Heart left ventricle (tissue), 16 donors: ENCODE results near the gene STC2. TPM values are rescaled to one million over a fixed set of nuclear protein-coding genes. Genes with fewer than 3 reads are reported as not detected.
A peak's percentile ranks its signal among the peaks of the same experiment; 100 is the strongest.

Experiments used
- ATAC-seq, 4 donors: fragments of 200-7000 bp; cut with Tn5 transposase; one replicate each; pipeline ENCODE4 v1.9.1; 2020 to 2022; ENCODE audit warnings: moderate library complexity in 4 of 4, mild to moderate bottlenecking in 3 of 4, moderate number of reproducible peaks in 1 of 4
- DNase-seq, 5 donors: peaks; one replicate each; pipeline ENCODE4 v3.0.0-alpha.2; 2020
- H3K27ac ChIP-seq, 12 donors: fragments of 200-600 bp; sonication (generic) in 4 of 12; one replicate each; pipeline versions ENCODE4 v1.5.0 to v1.8.0; 2016 to 2022; ENCODE audit warnings: mild to moderate bottlenecking in 2 of 12
- H3K27me3 ChIP-seq, 9 donors: fragments of 200-600 bp; sonication (generic) in 2 of 9; one replicate each; pipeline versions ENCODE4 v1.5.1 to v1.8.0; 2016 to 2022; ENCODE audit warnings: mild to moderate bottlenecking in 3 of 9
- H3K36me3 ChIP-seq, 9 donors: fragments of 200-600 bp; sonication (generic) in 2 of 9; one replicate each; pipeline versions ENCODE4 v1.5.0 to v1.8.0; 2018 to 2022; ENCODE audit warnings: mild to moderate bottlenecking in 2 of 9
- H3K4me1 ChIP-seq, 12 donors: fragments of 200-600 bp; sonication (generic) in 4 of 12; one replicate each; pipeline versions ENCODE4 v1.5.0 to v1.8.0; 2016 to 2022; ENCODE audit warnings: mild to moderate bottlenecking in 3 of 12
- H3K4me3 ChIP-seq, 12 donors: fragments of 200-600 bp; sonication (generic) in 4 of 12; one replicate each; pipeline versions ENCODE4 v1.5.0 to v1.8.0; 2017 to 2022; ENCODE audit warnings: mild to moderate bottlenecking in 9 of 12, moderate library complexity in 4 of 12
- H3K9me3 ChIP-seq, 12 donors: fragments of 200-600 bp; sonication (generic) in 4 of 12; one replicate each; pipeline versions ENCODE4 v1.5.0 to v1.8.0; 2016 to 2022; ENCODE audit warnings: mild to moderate bottlenecking in 1 of 12
- POLR2A ChIP-seq, 2 donors: fragments of 450-650 bp; IDR thresholded peaks; one replicate each; pipeline ENCODE4 v1.6.1; 2017; ENCODE audit warnings: antibody characterized with exemption in 2 of 2, mild to moderate bottlenecking in 2 of 2, moderate library complexity in 2 of 2
- WGBS, 4 donors: extraction: QIAGEN DNeasy Blood & Tissue Kit in 2 of 4; methylation state at CpG; one replicate each; pipeline versions ENCODE4 v1.1.5 to v1.1.7; 2013 to 2018; 5-methylcytosine and 5-hydroxymethylcytosine counted together
- intact Hi-C, 10 donors: fragments of 100-400 bp; cut with DNase I; formaldehyde crosslinking; loops; one replicate each; pipeline versions ENCODE4 v1.11.1 to v1.14.2; 2022
- polyA plus RNA-seq, 2 donors: library from polyadenylated mRNA; stranded (reverse); fragments of 200-250 nt; gene quantifications; one replicate each; pipeline ENCODE4 v1.2.3, GENCODE V29; 2013
- total RNA-seq, 9 donors: library from RNA; depleted of rRNA in 2 of 9; stranded (reverse); fragments of >200 nt in 2 of 9; fragmentation: NEBNext Ultra II Directional in 3 of 9; extraction: Animal tissue kit (Norgen Biotek cat#: 25700) in 3 of 9; gene quantifications; one replicate each; pipeline versions ENCODE4 v1.1.0 to v1.2.4, GENCODE V29; 2016 to 2023
- TF ChIP-seq, protein P1 (sequence below), 12 donors: fragments of 200-600 bp; sonication (generic) in 4 of 12; IDR thresholded peaks; one replicate each; pipeline versions ENCODE4 v1.5.0 to v1.8.0; 2018 to 2022; ENCODE audit warnings: antibody characterized with exemption in 12 of 12, mild to moderate bottlenecking in 5 of 12
- donor health status: ischemic (EF 13 %, LVEDD 7.1; RV severe dilation, severe dysfunction).
- donor health status: healthy with polysubstance abuse.
- donor health status: DM: no; HTN: yes; CAD: no.
- donor health status: DM: no; HTN: no; CAD: no.
- donor health status: ischemic (EF 25% LVEDD 6.9; RV normal size, moderate dysfunction).
- donor health status: ischemic (EF 25% LVEDD 5.7; RV mildly dilated, moderate dysfunction).
- donor health status: healthy.
- donor health status: DM: yes; HTN: yes; CAD: no.
- donor health status: ischemic (EF 35%, LVEDD 5.7; RV mildly dilated, moderate dysfunction).
- donor health status: nonischemic (EF 11% LVEDD 7.7; RV severe dilation, severe dysfunction).
- donor health status: DM: yes; HTN: yes; CAD: no.
- donor health status: PGD.
- donor health status: ischemic (EF 29% LVEDD 5.4; RV normal size, mild dysfunction).
- donor health status: nonischemic (EF 23%, LVEDD 6.1; RV moderate dilation, normal function).

Gene STC2
- total and polyA plus RNA-seq, 11 donors = 3.9 to 15.2 (median 8.6) TPM

DNA sequence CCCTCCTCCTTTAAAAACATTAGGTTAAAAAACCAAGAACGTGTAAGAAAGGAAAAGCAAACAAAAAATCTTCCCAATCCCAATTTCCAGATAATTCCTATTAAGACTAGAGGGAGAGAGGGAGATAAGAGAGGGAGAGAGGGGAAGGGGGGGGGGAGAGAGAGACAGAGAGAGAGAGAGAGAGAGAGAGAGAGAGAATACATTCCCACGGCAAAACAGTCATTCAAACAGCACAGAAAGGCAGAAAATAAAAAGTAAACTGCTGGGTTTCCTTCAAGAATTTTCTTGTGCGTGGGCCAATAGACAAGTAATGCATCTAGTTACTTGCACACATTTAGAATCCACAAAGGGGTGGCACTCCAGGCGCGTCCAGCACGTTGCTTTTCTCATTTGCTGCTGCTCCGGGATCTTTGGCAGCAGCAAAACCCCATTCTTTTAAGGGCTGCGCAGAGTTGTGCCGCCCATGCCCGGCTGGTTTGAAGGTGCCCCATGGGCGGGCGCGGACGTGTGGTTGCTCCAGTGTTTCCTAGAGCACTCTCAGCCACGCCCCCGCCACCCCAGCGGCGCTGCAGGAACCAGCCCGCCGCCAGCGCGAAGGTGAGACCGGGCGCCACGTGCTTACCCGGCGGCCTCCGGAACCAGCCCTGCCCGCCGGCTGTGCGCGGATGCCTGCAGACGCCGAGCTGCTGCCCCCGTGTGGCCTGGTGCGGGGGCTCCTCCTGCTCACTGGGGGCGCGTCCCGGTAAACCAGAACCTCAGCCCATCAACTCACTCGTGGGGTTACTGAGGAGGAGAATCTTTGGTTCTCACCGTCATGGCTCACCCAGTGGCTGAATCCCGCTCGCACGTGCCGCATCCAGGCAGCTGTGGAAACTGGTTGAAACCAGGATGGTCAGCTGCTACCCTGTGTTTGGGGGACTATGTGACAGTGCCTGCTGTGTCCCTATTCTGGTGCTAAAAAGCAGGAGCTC, 44.6 kb downstream of the STC2 start:
- peaks cover 0 to 27% (median 4%) of the 10 kb centered on the region in 12 donors for H3K4me1 ChIP-seq
- peak; percentile 78 to 92 (median 87) for DNase-seq
- peak overlapping the region in 8 of 12 donors; percentile 12 to 74 (median 63) for H3K27ac ChIP-seq
- no peaks in the 10 kb centered on the region for H3K9me3 ChIP-seq
- peak; percentile 49 to 89 (median 89) for ATAC-seq
- intact Hi-C loops = loop anchor here (2.0 to 10.0 kb wide), 12 partner anchors 49 to 579 kb away; partner anchors contain the start of genes ATP6V0E1 (in 8 of the 10), NKX2-5 (in 2 of the 10) and BNIP1 (in 1 of the 10)
- WGBS, 4 donors = 1 to 3% (median 2%) methylated on average over 17 to 45 of the region's 45 CpGs
- H3K36me3 ChIP-seq = no peaks in the 10 kb centered on the region
- peaks cover 0 to 45% (median 5%) of the 10 kb centered on the region in 9 donors for H3K27me3 ChIP-seq
- TF ChIP-seq, protein P1, sequence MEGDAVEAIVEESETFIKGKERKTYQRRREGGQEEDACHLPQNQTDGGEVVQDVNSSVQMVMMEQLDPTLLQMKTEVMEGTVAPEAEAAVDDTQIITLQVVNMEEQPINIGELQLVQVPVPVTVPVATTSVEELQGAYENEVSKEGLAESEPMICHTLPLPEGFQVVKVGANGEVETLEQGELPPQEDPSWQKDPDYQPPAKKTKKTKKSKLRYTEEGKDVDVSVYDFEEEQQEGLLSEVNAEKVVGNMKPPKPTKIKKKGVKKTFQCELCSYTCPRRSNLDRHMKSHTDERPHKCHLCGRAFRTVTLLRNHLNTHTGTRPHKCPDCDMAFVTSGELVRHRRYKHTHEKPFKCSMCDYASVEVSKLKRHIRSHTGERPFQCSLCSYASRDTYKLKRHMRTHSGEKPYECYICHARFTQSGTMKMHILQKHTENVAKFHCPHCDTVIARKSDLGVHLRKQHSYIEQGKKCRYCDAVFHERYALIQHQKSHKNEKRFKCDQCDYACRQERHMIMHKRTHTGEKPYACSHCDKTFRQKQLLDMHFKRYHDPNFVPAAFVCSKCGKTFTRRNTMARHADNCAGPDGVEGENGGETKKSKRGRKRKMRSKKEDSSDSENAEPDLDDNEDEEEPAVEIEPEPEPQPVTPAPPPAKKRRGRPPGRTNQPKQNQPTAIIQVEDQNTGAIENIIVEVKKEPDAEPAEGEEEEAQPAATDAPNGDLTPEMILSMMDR (IDR thresholded peaks at IDR 0.05) = peak; percentile 70 to 91 (median 73)
- no peak for TF ChIP-seq POLR2A (IDR thresholded peaks at IDR 0.05)
- H3K4me3 ChIP-seq = peak overlapping the region in 10 of 12 donors; percentile 16 to 45 (median 36)

DNA sequence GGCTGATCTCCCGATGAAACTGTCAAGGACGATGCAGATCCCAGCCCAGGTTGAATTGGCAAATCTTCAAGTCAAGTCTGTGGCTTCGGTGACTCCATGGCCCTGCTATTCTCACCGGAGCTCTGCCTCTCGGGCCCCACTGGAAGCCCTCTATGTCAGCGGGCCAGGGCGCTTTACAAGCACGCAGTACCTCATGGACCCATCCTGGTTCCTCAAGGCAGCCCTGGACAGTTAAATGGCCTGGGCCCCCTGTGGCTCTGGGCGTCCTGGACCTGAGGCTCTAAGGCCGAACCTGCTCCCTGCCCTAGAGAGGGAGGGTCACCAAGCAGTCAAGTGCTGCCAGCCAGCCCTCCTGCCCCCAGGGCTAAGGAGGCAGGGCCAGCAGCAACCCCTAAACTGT, 45.3 kb downstream of the STC2 start:
- 36 to 70% (median 62%) methylated on average over 6 to 10 of the region's 10 CpGs for WGBS, 4 donors
- peak overlapping the region in 6 of 12 donors; percentile 32 to 74 (median 68) for H3K27ac ChIP-seq
- ATAC-seq = peak in 1 of 4 donors; percentile 0
- peak overlapping the region in 2 of 12 donors; percentile 20 to 40 for H3K4me3 ChIP-seq
- peaks cover 0 to 43% (median 5%) of the 10 kb centered on the region in 9 donors for H3K27me3 ChIP-seq
- H3K9me3 ChIP-seq = no peaks in the 10 kb centered on the region
- no peak for TF ChIP-seq POLR2A (IDR thresholded peaks at IDR 0.05)
- intact Hi-C loops = loop anchor here (1.0 to 10.0 kb wide), 13 partner anchors 48 to 578 kb away; partner anchors contain the start of genes ATP6V0E1 (in 8 of the 10), NKX2-5 (in 2 of the 10) and BNIP1 (in 1 of the 10)
- no peak for DNase-seq
- no peaks in the 10 kb centered on the region for H3K36me3 ChIP-seq
- peaks cover 0 to 29% (median 4%) of the 10 kb centered on the region in 12 donors for H3K4me1 ChIP-seq

DNA sequence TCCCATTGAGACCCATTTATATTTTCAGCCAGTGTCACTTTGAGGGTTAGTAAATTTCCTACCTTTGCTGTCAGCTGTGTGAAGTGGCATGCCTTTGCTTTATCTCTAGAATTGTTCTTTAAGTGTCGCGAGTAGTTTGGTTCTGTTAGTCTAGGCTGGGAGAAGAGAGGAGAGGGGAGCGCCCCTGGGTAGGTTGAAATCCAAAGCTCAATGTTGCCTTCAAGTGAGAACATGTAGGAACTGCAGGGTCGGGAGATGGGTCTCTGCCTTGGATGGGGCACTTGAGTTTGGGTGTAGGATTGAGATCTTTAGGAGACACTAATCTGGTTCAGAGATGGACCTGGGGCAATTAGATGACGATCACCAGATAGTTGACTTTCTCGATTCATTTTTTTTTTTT, 46.3 kb downstream of the STC2 start:
- H3K27me3 ChIP-seq = peaks cover 0 to 40% (median 5%) of the 10 kb centered on the region in 9 donors
- ATAC-seq (peak; percentile 41 to 49 (median 43)), DNase-seq (no peak)
- H3K9me3 ChIP-seq = no peaks in the 10 kb centered on the region
- no peaks in the 10 kb centered on the region for H3K36me3 ChIP-seq
- H3K4me1 ChIP-seq = peaks cover 0 to 35% (median 6%) of the 10 kb centered on the region in 12 donors
- H3K27ac ChIP-seq = peak overlapping the region in 1 of 12 donors; percentile 74
- intact Hi-C loops = loop anchor here (1.0 to 10.0 kb wide), 13 partner anchors 47 to 577 kb away; partner anchors contain the start of genes ATP6V0E1 (in 8 of the 10), NKX2-5 (in 2 of the 10) and BNIP1 (in 1 of the 10)
- WGBS, 4 donors = 10 to 14% (median 13%) methylated on average over 6 of the region's 6 CpGs
- H3K4me3 ChIP-seq = no peak overlapping the region
- TF ChIP-seq, protein P1 (IDR thresholded peaks at IDR 0.05) = peak in 11 of 12 donors; percentile 30 to 61 (median 44)
- no peak for TF ChIP-seq POLR2A (IDR thresholded peaks at IDR 0.05)

DNA sequence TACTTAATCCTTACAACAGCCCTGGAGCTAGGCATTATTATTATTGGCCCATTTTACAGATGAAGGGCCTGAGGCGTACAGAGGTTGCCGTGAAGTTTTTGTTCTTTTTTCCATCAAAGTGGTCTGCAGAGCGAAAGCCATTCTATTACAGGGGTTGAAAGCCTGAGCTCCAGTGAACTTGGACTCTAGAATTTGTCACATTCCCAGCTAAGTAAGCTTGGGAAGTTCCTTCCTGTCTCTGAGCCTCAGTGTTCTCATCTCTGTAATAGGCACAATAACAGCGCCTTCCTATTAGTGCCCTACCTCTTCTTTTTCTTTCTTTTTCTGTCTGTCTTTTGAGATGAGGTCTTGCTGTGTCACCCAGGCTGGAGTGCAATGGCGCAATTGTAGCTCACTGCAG, 49.0 kb downstream of the STC2 start:
- peak overlapping the region in 11 of 12 donors; percentile 55 to 97 (median 84) for H3K27ac ChIP-seq
- DNase-seq = no peak

More for the DNA sequence above, 49.0 kb downstream of the STC2 start:
- ATAC-seq = no peak
- intact Hi-C loops = loop anchor here in 7 of 10 donors (2.0 to 5.0 kb wide), 6 partner anchors 34 to 47 kb away; partner anchors contain the start of gene NKX2-5 (in 1 of the 7)
- no peak for TF ChIP-seq POLR2A (IDR thresholded peaks at IDR 0.05)
- TF ChIP-seq, protein P1 (IDR thresholded peaks at IDR 0.05) = no peak
- Histone ChIP-seq H3K36me3 (no peaks in the 10 kb centered on the region), H3K9me3 (peaks cover 0 to 14% (median 3%) of the 10 kb centered on the region in 12 donors), H3K4me1 (peaks cover 0 to 35% (median 6%) of the 10 kb centered on the region in 12 donors), H3K4me3 (no peak overlapping the region), H3K27me3 (peaks cover 0 to 32% (median 5%) of the 10 kb centered on the region in 9 donors)
- 84 to 96% (median 90%) methylated on average over 5 of the region's 5 CpGs for WGBS, 4 donors
